Measurements from ENCODE around the gene NECAB3.

Gene NECAB3

DNA sequence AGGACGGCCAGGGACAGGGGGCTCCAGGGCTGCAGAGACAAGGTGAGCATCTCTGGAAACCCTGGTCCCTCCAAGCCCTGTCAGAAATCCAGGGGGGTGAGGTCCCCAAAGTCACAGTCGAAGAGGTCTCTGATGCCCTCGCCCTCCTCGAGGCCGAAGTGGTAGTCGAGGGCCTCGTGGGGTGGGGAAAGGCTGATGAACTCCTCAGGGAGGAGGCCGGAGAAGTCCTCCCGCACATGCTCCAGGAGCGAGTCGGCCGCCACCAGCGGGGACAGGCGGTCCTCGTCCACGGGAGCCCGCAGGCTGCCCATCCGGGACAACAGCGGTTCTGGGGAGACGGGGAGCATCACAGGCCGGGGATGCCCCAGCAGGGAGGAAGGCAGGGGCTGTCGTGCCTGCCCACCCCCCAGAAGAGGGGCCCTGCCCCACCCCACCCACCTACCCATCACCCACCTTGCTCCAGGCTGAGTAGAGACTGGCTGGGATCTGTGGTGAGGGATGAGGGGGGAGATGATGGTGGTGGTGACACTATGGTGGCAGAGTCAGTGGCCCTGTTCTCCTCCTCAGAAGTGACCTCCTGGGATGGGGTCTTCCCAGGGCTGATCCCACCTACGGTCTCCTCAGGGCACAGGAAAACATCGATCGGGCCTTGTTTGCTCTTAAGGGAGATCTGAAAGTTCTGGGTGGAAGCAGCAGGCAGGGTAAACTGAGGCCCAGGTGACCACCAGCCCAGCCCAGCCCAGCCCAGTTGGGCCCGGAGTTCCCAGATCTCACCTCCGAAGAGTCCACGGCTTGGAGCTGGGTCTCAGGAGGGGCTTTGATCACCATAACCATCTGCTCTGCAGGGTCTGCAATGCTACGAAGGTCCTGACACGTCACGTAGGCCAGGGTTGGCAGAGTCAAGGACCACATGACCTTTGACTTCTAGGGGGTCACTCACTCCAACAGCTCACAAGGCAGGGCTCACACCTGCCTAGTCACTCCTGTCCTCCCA lies 2.7 kb upstream of the NECAB3 start:
- no peak for DNase-seq

DNA sequence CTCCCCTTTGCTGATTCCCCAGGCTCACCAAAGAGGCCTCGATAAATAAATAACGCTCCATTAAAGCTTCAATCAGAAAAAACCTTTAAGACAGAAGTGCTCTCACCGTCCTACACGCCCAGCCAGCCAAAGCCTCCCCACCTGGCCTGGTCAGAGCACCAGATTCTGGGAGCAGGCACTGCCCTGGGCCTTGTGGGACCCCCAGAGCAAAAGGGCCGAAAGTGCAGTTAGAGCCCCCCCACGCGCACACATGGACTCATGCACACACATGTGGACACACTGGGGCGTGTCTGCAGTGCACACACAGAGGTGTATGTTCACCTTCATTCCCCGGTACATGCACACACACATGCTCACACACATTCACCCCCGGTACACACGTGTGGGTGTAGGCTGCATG lies 1.9 kb upstream of the NECAB3 start:
- no peak for DNase-seq

- no peak for DNase-seq
Measured at GRCh38 chr20:33675136-33675959, 1.1 kb upstream of the NECAB3 start.

DNA sequence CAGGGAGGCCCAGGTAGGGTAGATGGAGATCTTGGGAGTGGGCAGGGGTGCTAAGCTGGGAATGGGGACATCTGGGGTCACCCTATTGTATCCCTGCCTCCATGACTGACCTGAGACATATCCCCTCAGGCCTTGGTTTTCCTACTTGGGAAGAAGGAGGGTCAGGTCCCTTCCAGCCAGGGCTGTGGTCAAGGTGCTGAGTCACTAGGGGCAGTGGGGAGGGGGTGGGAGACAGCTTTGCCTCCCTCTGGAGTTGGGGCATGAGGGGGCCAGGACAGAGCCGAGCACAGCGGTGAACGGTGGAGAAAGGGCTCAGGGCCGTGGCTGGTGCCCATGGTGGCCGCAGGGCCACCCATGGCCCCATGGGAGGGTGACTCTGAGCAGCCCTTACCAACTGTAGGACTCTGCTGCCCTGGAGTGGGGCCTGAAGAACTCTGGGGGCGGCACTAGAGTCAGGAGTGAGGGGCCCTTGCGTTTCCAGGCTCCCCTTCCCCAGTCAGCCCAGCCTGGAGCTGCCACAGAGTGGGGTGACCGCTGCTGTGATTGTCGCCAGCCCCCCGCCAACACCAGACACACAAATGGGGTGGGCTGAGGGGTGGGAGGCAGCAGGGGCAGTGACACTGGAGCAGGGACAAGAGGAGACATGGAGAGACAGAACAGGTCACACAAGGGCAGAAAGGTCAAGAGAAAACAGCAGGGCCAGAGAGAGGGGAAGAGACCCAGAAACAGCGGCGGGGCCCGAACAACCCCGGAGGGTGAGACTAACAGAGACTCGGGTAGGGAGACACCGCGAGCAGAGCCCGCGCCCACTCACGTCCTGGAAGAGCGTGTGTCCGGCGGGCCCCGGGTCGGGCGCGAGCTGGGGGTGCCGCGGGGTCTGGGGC lies 576 bp downstream of the NECAB3 start:
- DNase-seq: no peak

DNA sequence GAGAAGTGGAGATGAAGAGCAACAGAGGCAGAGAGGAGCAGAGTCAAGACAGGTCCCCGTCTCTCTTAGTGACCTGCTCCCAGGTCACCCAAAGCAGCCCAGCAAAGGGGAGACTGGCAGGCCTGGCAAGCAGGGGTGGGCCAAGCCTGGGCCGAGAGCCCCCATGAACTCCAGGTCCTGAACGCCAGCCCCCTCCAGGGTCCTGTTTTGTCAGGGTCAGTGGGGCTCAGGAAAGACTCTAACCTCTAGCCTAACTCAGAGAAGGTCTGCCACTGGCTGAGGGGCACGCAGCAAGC lies 1.2 kb downstream of the NECAB3 start:
- DNase-seq: no peak

DNA sequence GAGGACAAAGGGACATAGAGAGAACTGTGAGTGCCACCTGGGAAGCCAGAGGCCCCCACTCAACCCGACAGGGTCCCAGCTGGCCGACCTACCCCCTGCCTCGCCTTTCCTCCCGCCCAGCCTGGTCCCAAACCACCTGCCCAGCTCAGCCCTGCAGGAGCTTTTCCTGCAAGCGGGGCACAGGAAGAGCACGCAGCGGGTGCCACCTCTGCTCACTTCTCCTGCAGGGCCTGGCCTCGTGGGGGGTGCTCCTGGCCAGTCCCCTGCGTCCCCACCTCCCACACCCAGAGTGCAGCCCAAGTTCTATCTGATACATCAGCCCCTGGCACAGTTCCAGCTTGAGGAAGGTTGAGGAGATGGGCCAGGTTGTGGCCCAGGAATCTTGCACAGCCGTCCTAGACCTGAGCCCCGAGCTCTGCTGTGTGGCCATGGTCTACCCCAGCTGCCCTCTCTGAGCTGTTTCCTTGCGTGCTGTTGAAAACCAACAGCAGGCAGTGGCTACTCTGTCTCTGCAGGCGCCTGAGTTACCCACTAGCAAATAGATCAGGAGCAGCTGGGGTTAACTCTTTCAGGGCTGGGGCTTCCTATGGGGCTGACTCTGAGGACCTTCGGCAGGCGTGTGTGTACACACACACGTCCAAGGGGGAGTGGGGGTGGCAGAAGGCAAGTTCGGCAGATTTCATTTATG lies 1.7 kb downstream of the NECAB3 start:
- DNase-seq: no peak

- no peak for DNase-seq
Measured at GRCh38 chr20:33671573-33672288, 2.5 kb downstream of the NECAB3 start.

GRCh38 chr20:33670715-33671499 lies 3.3 kb downstream of the NECAB3 start:
- no peak for DNase-seq

GRCh38 chr20:33669873-33670640 lies 4.2 kb downstream of the NECAB3 start:
- no peak for DNase-seq

DNA sequence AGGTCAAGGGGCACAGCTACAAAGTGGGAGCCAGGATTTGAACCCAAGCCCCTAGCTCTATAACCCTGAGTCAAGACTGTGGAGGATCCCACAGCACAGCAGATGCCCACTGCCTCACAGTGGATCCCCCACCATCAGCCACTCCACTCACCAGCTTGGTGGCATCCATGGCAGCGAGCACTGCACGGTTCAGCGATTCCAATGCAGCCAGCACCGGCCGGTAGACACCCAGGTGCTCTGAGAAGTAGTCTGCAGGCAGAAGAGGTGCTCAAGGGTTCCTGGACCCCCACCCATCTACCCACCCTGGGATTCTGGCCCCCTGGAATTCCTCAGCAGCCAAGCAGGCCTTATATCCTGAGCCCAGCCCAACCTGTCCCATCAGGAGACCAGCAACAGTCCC lies 5.0 kb downstream of the NECAB3 start:
- DNase-seq: no peak

DNA sequence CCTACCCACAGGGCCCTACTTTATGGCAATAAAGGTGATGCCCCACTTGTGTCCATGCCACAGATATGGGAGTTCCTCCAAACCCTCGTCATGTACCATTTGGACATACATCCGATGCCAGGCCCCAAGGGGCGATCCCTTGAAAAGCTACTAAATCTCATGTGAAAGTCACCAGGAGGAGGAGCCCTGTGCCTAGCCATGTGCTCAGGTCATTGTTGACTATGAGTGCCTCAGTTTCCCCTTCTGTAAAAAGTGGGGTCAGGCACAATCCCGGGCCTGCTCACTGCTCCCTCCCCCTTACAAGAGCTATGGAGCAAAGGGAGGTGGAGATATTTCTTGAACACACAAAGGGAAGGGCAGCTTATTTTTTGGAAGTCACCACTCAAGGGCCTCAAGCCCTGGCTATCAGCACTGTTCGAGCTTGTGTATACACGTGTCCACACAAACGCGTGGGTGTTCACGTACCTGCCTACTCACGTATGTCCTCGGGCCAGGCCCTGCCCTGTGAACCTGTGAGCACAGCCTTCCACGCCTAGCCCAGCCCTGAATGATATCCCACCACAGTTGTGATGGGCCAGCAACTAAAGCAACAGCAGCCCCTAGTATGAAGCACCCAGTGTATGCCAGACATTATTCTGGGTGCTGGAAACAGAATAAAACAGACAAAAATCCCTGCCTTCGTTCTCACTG lies 5.6 kb downstream of the NECAB3 start:
- no peak for DNase-seq

GRCh38 chr20:33667676-33668465 lies 6.4 kb downstream of the NECAB3 start:
- DNase-seq: peak; percentile 86

DNA sequence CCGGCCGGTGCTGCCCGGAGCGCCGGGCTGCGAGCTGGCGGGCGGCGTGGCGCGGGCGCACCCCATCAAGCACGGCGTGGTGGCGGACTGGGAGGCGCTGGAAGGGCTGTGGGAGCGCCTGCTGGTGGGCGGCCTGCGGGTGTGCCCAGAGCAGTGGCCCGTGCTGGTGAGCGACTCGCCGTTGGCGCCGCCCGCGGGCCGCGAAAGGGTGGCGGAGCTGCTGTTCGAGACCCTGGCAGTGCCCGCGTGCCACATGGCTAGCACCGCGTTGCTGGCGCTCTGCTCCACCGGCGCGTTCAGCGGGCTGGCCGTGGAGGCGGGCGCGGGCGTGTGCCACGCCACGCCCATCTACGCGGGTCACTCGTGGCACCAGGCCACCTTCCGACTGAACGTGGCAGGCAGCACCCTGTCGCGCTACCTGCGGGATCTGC lies 7.0 kb downstream of the NECAB3 start:
- DNase-seq: peak; percentile 65

DNA sequence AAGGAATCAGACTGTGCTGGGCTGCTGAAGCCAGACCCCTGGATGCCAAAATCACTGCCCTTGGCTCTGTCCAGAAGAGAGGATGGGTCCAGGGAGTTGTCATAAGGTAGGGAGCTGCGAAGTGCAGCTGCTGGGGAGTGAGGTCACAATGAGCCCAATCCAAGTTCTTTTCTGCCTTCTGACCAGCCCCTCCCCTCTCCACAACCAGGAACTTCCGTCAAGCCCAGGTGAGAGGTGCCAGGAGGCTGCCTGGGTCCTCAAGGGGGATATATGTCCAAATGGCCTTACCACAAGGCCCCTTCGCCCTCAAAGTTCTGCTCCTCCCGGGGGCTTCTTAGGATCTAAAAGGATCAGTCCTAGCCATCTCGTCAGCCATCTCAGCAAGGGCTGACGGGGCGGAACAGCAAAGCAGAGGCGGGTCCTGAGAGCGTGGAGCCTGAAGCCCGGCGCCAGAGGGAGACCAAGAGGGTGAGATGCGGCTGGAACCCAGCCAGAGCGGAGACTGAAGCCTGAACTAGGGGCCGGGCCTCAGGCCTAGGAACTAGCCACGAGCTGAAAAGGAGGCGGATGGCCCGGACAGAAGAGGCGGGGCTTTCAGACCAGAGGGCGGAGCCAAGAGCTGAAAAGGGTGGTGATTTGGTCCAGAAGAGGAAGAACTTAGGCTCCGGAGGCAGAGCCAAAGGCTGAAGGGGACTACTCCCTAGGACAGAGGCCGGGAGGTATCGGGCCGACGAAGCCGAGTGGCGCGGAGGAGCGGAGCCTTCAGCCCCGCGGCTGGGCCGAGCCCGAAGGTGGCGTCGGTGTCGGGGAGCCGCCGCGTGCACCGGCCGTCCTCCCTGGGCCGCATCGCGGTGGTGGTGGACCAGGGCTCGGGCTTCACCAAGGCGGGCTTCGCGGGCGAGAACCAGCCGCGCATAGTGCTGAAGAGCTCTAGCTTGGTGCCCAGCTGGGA lies 7.7 kb downstream of the NECAB3 start, which contains the start of gene ACTL10:
Gene ACTL10, plus strand, starts transcription at position 651 of the 952 bp plus-strand sequence. CDS start 555 bp downstream, outside the sequence.
- DNase-seq: peak; percentile 82

DNA sequence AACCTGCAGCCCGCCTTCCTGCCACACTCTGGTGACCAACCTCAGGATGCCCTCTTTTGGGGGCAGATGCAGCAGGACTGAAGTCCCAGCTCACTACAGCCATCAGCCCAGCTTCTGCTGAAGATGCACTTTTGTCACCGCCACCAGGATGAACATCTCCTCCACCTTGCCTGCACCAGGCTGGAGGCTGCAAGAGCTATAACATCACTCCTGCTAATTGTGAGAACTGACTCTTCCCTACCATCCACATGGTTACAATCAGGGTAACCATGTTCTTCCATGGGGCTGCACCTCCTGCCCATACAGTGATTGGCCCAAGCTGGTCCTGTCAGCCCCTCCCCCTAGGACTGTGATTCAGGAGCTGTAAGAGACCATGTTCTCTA lies 9.5 kb downstream of the NECAB3 start:
- no peak for DNase-seq

DNA sequence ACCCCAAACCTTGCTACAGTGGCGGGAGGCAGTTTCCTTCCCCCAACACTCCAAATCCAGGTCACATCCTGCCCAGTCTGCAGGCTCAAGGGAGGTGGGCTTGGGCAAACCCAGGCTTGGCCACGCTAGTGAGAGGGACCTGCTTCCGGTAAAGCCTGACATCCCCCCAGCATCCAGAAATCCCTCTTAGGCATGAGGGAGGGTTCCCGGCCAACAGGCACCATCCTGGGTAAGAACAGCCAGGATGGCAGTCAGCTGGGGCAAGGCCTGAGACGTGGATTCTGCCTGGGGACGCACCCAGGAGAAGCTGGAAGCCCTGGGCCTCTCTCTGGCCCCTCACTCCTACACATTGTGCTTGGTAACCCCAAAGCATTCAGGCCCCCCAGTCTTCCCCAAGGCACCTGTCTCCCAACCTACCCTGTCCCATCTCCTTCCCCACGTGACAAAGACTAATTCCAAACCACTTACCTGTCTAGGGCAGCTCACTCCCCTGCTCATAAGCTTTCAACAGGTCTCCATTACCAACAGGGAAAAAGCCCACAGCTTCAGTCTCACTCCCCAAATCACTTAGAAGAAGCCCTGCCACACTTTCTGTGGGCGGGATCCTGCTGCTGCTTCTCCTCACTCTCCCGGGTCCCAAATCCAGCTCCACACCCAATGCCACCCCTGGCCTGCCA lies 10.0 kb downstream of the NECAB3 start:
- peak; percentile 36 for DNase-seq

Measured in activated T-cell treated with anti-CD3 and anti-CD28 coated beads, Interleukin-2, amount 50 U/mL, for 1 hour (primary cell).